ENCODE measurements around the gene RNF13. TPM values are rescaled to one million over a fixed set of nuclear protein-coding genes. Genes with fewer than 3 reads are reported as not detected.

The RNF13 gene, protein sequence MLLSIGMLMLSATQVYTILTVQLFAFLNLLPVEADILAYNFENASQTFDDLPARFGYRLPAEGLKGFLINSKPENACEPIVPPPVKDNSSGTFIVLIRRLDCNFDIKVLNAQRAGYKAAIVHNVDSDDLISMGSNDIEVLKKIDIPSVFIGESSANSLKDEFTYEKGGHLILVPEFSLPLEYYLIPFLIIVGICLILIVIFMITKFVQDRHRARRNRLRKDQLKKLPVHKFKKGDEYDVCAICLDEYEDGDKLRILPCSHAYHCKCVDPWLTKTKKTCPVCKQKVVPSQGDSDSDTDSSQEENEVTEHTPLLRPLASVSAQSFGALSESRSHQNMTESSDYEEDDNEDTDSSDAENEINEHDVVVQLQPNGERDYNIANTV
- total RNA-seq (2022; extraction: Qiagen RNA extraction; ENCODE audit: low read depth), result 33.2 to 60.6 TPM (median 37.2 TPM) in 5 replicates

DNA sequence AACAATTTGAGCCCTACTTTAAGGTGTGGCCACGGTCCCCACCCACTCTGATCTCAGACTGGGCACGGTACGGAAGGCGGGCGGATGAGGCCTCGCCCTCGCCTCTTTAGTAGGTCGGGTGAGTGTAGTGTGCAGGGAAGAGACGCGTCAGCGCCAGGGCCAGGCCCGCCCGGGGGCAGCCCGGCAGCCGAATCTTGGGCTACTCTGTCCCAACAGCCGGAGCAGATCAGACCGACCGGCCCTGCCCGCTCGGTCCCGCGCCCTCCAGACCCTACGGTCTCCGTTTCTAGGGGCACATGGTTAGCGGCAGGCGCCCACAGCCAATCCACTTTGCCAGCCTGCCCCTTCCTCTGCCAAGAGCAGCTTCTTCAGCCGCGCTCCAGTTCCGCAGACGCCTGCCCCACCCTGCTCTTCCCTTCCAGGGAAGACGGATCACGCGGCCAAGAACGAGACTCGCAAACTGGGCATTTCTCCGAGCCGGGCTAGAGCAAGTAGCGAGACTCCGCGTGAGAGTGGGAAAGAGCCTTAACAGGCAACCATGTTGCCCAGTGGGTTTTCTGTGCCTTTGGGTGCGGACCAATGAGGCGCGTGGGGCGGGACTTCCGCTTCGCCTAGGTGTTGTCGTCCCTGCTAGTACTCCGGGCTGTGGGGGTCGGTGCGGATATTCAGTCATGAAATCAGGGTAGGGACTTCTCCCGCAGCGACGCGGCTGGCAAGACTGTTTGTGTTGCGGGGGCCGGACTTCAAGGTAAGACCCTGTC is at the start of gene RNF13:
RNF13 (plus strand) TSS at position 610 of the 761 bp plus-strand sequence. CDS start 32,812 bp downstream, outside the sequence.

DNA sequence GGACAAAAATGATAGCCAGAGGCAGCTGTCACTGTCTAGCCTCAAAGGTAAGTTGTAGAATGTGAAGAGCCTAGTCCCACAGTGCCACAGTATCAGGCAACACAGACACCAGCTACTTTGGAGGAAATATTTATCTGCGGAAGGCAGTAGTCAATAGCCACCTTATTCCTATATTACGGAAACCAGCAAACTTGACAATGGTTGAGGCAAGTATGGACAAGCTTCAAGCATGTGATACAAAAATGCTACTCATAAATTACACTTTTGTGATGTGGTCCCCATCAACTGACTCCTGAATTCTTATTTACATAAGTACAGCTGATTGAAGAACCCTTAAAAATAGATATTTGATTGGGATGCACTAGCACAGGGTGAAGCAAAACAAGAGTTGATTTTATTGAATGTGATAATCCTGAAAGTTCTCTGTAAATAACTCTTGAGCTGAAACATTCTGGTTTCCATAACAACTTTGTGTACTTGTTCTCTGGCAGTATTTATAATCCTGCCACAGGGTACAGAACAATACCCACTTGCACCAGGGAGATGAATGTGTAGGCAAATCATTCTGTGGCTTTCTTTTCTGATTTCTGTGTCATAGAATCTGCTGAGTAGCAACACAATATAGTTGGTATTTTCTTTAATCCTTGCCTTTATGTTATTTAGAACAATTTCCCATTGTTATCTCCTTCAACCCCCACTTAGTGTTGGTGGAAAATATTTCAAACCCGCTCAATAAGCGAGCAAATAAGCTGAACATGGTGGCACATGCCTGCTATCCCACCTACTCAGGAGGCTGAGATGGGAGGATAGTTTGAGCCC is 20.4 kb upstream of the RNF13 start, which contains the start of gene ANKUB1:
ANKUB1 (minus strand) TSS at position 103 of the 819 bp plus-strand sequence. CDS start 188 bp downstream, outside the sequence.

DNA sequence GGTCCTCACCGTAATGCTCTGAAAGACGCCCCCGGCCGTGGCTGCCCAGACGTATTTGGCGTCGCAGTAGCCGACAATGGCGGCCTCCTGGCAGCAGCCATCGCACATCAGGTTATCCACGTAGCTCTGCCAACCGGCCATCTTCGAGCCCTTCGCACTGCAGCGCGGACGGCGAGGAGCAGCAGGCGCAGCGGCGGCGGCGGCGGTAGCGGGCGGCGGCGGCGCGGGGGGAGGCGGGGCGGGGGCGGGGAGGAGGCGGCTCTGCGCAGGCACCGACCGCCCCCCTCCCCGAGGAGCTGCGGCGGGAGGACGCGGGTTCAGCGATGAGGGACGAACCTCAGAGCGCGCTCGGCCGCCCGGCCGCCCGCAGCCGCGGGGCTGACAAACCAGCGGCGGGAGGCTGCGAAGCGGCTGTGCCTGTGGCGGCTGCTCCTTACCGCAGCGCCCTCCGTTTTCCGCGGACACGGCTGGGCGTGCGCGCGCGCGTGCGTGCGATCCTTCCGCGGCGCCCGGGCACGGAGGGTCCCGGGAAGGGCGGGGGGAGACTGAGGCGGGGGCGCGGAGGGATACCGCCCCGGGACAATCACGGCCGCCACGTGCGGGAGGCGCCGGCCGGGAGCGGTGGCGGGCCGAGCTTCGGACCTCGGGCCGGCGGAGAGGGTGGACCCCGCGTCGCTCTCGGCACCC is 157.8 kb downstream of the RNF13 start, which contains the start of gene PFN2:
PFN2 (minus strand) TSS at position 180 of the 687 bp plus-strand sequence; CDS start at position 141, 39 bp downstream.

Other genes with a start within 250 kb of the RNF13 start
- 115 to 148 TPM (median 145 TPM) in 5 replicates for gene WWTR1, start 155.2 kb upstream of the RNF13 start, total RNA-seq (2022; extraction: Qiagen RNA extraction; ENCODE audit: low read depth)
- 27.7 to 34.3 TPM (median 32.7 TPM) in 5 replicates for gene COMMD2, start 60.7 kb upstream of the RNF13 start, total RNA-seq (2022; extraction: Qiagen RNA extraction; ENCODE audit: low read depth)
- gene ANKUB1, start 20.7 kb upstream of the RNF13 start, total RNA-seq (2022; extraction: Qiagen RNA extraction; ENCODE audit: low read depth), result not detected in 5 replicates
- 129 to 186 TPM (median 155 TPM) in 5 replicates for gene PFN2, start 157.7 kb downstream of the RNF13 start, total RNA-seq (2022; extraction: Qiagen RNA extraction; ENCODE audit: low read depth)

Measured in A549 treated with ZK216348 at 1 μM for 4 hours (cell line).